ENCODE results near the gene HADHB.

DNA sequence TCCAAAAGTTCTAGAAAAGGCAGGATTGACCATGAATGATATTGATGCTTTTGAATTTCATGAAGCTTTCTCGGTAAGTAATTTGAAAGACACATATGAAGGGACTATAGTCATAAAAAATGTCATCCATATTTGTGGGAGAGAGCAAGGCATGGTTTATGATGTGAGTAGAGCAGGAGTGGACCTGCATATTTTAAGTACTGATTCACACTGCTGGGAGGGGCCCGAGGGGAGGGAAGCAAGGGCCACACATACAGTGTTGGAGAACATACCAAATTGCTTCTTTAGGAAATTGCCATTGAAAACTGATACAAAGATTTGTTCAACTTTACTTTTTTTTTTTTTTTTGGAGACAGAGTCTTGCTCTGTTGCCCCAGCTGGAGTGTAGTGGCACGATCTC lies 39.4 kb downstream of the HADHB start:
- TF ChIP-seq YY1 (IDR thresholded peaks at IDR 0.05; ENCODE audit: insufficient read depth, insufficient read length) (no peak), ZNF274 (IDR thresholded peaks at IDR 0.05; ENCODE audit: low read depth, low read length) (no peak)
